ENCODE data around the gene TFB2M. TPM values are rescaled to one million over a fixed set of nuclear protein-coding genes. Genes with fewer than 3 reads are reported as not detected.

The TFB2M gene, protein sequence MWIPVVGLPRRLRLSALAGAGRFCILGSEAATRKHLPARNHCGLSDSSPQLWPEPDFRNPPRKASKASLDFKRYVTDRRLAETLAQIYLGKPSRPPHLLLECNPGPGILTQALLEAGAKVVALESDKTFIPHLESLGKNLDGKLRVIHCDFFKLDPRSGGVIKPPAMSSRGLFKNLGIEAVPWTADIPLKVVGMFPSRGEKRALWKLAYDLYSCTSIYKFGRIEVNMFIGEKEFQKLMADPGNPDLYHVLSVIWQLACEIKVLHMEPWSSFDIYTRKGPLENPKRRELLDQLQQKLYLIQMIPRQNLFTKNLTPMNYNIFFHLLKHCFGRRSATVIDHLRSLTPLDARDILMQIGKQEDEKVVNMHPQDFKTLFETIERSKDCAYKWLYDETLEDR
- total RNA-seq (11.6 and 14.7 TPM in 2 replicates), polyA plus RNA-seq (8.8 and 11.6 TPM in 2 replicates), polyA minus RNA-seq (6.1 and 7.2 TPM in 2 replicates)
- total RNA-seq (2013): 13.0 TPM

DNA sequence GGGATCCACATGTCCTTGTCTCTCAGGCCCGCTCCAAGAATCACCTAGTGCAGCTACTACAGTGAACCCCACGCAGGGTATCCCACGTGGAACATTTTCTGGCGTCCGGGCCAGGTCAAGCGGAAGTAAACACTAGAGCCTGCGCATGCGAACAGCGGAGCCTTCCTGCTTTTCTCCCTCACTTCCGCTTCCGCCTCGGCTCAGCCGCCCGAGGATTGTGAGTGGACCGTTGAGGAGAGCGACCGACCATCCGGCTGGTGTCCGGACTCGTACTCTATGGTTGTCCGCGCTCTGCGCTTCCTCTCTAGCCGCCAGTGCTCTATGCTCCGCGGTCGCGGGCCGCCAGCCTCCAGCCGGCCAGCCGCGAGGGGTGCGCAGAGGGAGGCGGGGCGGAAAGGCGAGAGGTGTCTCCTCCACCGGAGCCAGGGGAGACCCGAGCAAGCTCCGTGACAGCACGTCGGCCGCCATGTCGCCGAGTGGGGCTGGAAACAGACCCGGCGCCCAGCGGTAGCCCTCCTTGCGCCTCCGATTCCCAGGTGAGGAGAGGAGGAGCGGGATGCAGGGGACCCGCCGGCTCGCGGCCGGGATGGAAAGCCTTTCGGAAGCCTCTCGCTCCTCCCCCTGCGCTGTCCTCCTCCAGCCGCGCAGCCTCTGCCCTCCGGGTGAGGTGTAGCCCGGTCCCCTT is at the start of gene TFB2M, which contains the start of gene CNST:
Gene TFB2M, minus strand, starts transcription at position 134 of the 685 bp plus-strand sequence. Its CDS starts 123 bp downstream, at position 11.
Gene CNST, plus strand, starts transcription at position 329 of the 685 bp plus-strand sequence. CDS start 25,107 bp downstream, outside the sequence.
- peak; percentile 90 for ATAC-seq (ENCODE audit: low read depth)
- Histone ChIP-seq H3K9me3 (ENCODE audit: control extremely low read depth in 1 of 3, control insufficient read depth in 2 of 3, insufficient read depth in 1 of 3, low read length in 2 of 3) (peaks cover 0 to 3% (median 0%) of the 10 kb centered on the region in 3 donors), H3K36me3 (replicated peaks in 1 of 2; ENCODE audit: control extremely low read depth in 1 of 2, control insufficient read depth in 1 of 2, extremely low read depth in 1 of 2, insufficient read depth in 2 of 2, low read length in 1 of 2) (peaks cover 0 to 2% of the 10 kb centered on the region in 2 experiments), H3K4me2 (replicated peaks; ENCODE audit: low read depth, low read length, poor library complexity, severe bottlenecking) (peak within 1 kb of the TSS; percentile 87), H4K20me1 (ENCODE audit: control insufficient read depth, insufficient read depth, low read length, poor library complexity, severe bottlenecking) (peaks cover 22% of the 10 kb centered on the region), H3K4me1 (ENCODE audit: control insufficient read depth in 2 of 2, insufficient read depth in 2 of 2, low read length in 2 of 2) (peaks cover 50 to 53% of the 10 kb centered on the region in 2 donors), H3K79me2 (ENCODE audit: control insufficient read depth, insufficient read depth, low read length) (peaks cover 92% of the 10 kb centered on the region), H3K27me3 (replicated peaks in 1 of 4; ENCODE audit: control extremely low read depth in 1 of 4, control insufficient read depth in 3 of 4, insufficient read depth in 4 of 4, low read length in 3 of 4) (no peaks in the 10 kb centered on the region), H3K9ac (ENCODE audit: low read length) (peak within 1 kb of the TSS; percentile 94), H3K4me3 (ENCODE audit: control extremely low read depth in 1 of 5, extremely low read depth in 1 of 5, insufficient read depth in 1 of 5, low read depth in 2 of 5, low read length in 4 of 5) (peak within 1 kb of the TSS; percentile 70 to 100 (median 95)), H2AFZ (ENCODE audit: insufficient read depth, low read depth, low read length, poor library complexity, severe bottlenecking) (peak within 1 kb of the TSS; percentile 93), H3K27ac (ENCODE audit: low read length in 2 of 2) (peak within 1 kb of the TSS; percentile 83 to 95)
- H3K27ac Mint-ChIP-seq: peak within 1 kb of the TSS; percentile 94
- ChIA-PET CTCF (interaction anchor here (1.0 to 1.6 kb wide), 2 partner anchors 8 to 123 kb away, joined by 3 to 5 read pairs; no protein-coding TSS in a partner anchor), POLR2A (interaction anchor here (0.7 to 1.4 kb wide), 2 partner anchors 68 to 1703 kb away, joined by 3 to 14 read pairs; no protein-coding TSS in a partner anchor)
- TF ChIP-seq EZH2 (IDR thresholded peaks at IDR 0.05; ENCODE audit: borderline replicate concordance, insufficient read depth, low read depth, low read length, poor library complexity, severe bottlenecking): no peak
- TF ChIP-seq, protein P1, sequence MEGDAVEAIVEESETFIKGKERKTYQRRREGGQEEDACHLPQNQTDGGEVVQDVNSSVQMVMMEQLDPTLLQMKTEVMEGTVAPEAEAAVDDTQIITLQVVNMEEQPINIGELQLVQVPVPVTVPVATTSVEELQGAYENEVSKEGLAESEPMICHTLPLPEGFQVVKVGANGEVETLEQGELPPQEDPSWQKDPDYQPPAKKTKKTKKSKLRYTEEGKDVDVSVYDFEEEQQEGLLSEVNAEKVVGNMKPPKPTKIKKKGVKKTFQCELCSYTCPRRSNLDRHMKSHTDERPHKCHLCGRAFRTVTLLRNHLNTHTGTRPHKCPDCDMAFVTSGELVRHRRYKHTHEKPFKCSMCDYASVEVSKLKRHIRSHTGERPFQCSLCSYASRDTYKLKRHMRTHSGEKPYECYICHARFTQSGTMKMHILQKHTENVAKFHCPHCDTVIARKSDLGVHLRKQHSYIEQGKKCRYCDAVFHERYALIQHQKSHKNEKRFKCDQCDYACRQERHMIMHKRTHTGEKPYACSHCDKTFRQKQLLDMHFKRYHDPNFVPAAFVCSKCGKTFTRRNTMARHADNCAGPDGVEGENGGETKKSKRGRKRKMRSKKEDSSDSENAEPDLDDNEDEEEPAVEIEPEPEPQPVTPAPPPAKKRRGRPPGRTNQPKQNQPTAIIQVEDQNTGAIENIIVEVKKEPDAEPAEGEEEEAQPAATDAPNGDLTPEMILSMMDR (IDR thresholded peaks at IDR 0.05): no peak
- peak; percentile 98 for DNase-seq
- peaks cover 45% of the 10 kb centered on the region for H3K4me1 Mint-ChIP-seq
- peaks cover under 1% of the 10 kb centered on the region for H3K9me3 Mint-ChIP-seq (ENCODE audit: insufficient read depth)
- intact Hi-C loops (cut with micrococcal nuclease): loop anchor here (1.0 to 5.0 kb wide), 6 partner anchors 59 to 911 kb away; partner anchors contain the start of gene SMYD3
- no peaks in the 10 kb centered on the region for H3K27me3 Mint-ChIP-seq
- WGBS (ENCODE audit: insufficient coverage): 1% methylated on average over 61 of the region's 62 CpGs
- peak within 1 kb of the TSS; percentile 98 for H3K4me3 Mint-ChIP-seq

Measured in B cell (primary cell).